Duodenal mucosa (tissue), 2 donors: ENCODE results near the gene GDF7.

Source experiments
- H3K27ac ChIP-seq: one replicate; pipeline ENCODE4 v1.7.0; 2013; ENCODE audit warnings: low read depth, low read length
- H3K27me3 ChIP-seq, 2 donors: one replicate each; pipeline ENCODE4 v1.7.0; 2013; ENCODE audit warnings: low read length in 2 of 2, control low read depth in 1 of 2; ENCODE audit not compliant: insufficient read depth in 2 of 2, control insufficient read depth in 1 of 2
- H3K36me3 ChIP-seq, 2 donors: one replicate each; pipeline ENCODE4 v1.7.0; 2013; ENCODE audit warnings: low read length in 2 of 2, control low read depth in 1 of 2; ENCODE audit not compliant: insufficient read depth in 2 of 2, control insufficient read depth in 1 of 2
- H3K4me1 ChIP-seq, 2 donors: one replicate each; pipeline ENCODE4 v1.7.0; 2013; ENCODE audit warnings: low read length in 2 of 2, control low read depth in 1 of 2; ENCODE audit not compliant: insufficient read depth in 2 of 2, control insufficient read depth in 1 of 2
- H3K4me3 ChIP-seq, 2 donors: one replicate each; pipeline ENCODE4 v1.7.0; 2013; ENCODE audit warnings: low read length in 2 of 2, low read depth in 1 of 2
- H3K9ac ChIP-seq, 2 donors: one replicate each; pipeline ENCODE4 v1.7.0; 2013; ENCODE audit warnings: low read length in 2 of 2, low read depth in 1 of 2
- H3K9me3 ChIP-seq, 2 donors: one replicate each; pipeline ENCODE4 v1.7.0; 2013; ENCODE audit warnings: low read length in 2 of 2, control low read depth in 1 of 2; ENCODE audit not compliant: control insufficient read depth in 1 of 2

Gene GDF7

DNA sequence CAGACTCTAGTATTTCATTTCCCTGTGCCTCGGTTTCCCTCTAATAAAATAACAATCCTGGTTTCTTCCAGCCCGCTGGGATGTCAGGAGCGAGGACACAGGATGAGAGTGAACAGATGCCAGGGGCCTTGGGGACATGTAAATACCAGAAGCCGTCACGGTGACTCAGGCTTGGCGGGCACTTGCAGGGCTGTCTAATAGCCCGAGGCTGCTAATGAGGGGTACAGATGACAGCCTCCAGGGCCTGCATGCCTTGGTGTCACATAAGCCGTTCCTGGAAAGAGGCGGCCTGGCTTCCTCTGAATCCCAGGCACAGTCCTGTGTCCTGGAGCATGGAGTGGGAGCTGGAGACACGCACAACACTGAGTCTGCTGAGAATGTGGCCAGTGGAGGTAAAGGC, 44.2 kb upstream of the GDF7 start:
- Histone ChIP-seq H3K27ac (no peak overlapping the region), H3K9me3 (no peaks in the 10 kb centered on the region), H3K9ac (no peak overlapping the region), H3K27me3 (no peaks in the 10 kb centered on the region), H3K4me1 (peaks cover 10 to 23% of the 10 kb centered on the region in 2 donors), H3K36me3 (peaks cover 2 to 36% of the 10 kb centered on the region in 2 donors), H3K4me3 (no peak overlapping the region)

GRCh38 chr2:20623241-20623640, 43.7 kb upstream of the GDF7 start:
- Histone ChIP-seq H3K4me3 (no peak overlapping the region), H3K36me3 (peaks cover 2 to 36% of the 10 kb centered on the region in 2 donors), H3K27me3 (no peaks in the 10 kb centered on the region), H3K9ac (no peak overlapping the region), H3K27ac (no peak overlapping the region), H3K4me1 (peaks cover 5 to 23% of the 10 kb centered on the region in 2 donors), H3K9me3 (no peaks in the 10 kb centered on the region)

DNA sequence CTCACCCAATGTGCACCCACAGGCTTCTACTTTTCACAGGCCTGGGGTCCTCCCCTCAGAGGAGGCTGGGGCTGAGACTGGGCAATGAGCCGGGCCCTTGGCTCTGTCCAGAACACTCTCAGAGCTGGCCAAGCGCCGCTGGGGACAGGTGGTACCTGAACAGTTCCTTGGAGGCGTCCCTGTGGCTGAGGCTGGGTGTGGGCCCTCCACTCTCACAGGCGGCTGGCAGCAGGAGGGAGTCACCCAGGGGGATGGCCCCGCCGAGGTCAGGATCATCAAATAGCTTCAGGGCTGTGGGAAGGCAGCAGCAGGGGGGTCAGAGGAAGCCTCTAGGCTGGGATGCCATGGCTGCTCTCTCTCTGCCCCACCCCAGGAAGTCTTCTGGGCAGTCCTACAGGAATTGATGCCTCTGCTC, 43.2 kb upstream of the GDF7 start:
- Histone ChIP-seq H3K36me3 (peaks cover 2 to 36% of the 10 kb centered on the region in 2 donors), H3K9me3 (no peaks in the 10 kb centered on the region), H3K27ac (no peak overlapping the region), H3K9ac (no peak overlapping the region), H3K4me3 (no peak overlapping the region), H3K27me3 (no peaks in the 10 kb centered on the region), H3K4me1 (peaks cover under 1 to 18% of the 10 kb centered on the region in 2 donors)

DNA sequence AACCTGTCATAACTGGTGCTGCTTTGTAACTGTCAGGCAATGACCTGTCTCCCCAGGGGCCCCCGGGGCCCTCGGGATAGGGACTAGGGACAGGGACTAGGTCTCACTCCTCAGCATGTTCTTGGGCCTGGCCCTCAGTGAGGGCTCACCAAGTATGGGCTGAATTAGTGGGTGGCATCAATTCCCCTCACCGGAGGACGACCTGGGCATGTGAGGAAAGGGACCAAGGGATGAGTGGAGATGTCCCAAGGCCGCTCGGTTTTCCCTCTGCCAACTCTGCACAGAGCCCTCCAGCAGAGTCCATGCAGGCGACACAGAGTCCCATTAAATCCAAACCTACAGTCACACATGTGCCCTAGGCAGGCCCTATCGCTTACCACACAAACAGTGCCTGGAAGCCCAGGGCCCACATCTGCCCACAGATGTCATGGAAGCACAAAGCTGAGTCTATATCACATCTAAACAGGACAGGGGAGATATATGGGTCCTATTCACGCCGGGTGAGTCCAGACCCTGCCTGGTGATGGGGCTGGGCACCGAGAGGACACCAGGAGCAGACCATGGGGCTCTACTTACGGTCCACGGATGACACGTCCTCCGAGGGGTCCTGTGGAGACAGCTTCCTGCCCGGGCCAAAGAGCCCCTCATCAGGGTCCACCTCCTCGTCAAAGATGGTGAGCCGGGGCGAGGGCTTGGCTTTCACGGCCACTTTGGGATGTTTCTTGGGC, 42.6 kb upstream of the GDF7 start:
- Histone ChIP-seq H3K9ac (no peak overlapping the region), H3K9me3 (no peaks in the 10 kb centered on the region), H3K4me3 (no peak overlapping the region), H3K27me3 (no peaks in the 10 kb centered on the region), H3K27ac (no peak overlapping the region), H3K4me1 (peaks cover 0 to 13% of the 10 kb centered on the region in 2 donors), H3K36me3 (peaks cover 2 to 36% of the 10 kb centered on the region in 2 donors)

GRCh38 chr2:20624884-20625485, 42.0 kb upstream of the GDF7 start:
- H3K4me3 ChIP-seq, result no peak overlapping the region
- peaks cover 2 to 35% of the 10 kb centered on the region in 2 donors for H3K36me3 ChIP-seq
- H3K9ac ChIP-seq, result no peak overlapping the region
- H3K27me3 ChIP-seq, result no peaks in the 10 kb centered on the region
- peak overlapping the region; percentile 12 for H3K27ac ChIP-seq
- H3K4me1 ChIP-seq, result peaks cover 0 to 12% of the 10 kb centered on the region in 2 donors
- H3K9me3 ChIP-seq, result no peaks in the 10 kb centered on the region

DNA sequence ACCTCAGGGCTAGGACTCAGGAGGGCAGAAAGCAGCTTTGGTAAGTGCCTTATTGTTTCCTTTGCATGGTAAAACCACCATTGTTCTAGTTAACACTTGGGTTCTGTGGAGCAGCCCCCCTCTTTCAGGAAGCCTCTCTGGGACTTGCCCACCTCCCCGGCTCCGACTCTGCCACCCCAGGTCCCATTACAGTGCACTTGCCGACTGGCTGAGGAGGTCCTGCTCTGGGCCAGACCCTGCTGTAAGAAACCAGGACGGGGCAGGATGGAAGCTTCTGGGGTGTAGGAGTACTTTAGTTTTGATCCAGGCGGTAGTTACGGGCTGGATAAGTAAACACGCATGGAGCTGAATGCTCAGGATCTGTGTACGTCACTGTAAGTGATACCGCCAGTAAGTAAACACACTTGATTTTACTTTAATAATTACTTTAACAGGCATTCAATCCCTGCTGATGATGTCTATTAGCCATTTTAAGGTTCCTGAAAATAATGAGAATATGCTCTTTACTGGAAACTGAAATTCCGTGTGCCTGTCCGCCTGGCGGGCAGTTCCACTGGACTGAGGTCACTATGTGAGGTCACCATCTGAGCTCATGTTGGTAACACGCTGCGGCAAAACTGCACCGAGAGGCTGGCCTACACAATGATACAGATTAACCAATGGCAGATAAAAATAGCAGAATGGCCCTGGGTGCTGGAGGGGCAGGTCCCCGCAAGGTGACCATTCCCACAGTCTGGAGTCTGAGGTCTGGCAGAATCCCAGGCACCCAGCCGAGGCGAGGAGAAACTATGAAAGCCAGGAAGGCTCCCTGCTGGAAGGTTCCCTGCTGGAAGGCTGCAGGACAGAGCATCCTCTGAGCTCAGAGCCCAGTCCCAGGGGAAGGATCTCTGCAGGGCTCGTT, 41.2 kb upstream of the GDF7 start:
- no peaks in the 10 kb centered on the region for H3K9me3 ChIP-seq
- peaks cover 0 to 6% of the 10 kb centered on the region in 2 donors for H3K4me1 ChIP-seq
- H3K27ac ChIP-seq, result peak overlapping the region; percentile 78
- H3K27me3 ChIP-seq, result no peaks in the 10 kb centered on the region
- H3K36me3 ChIP-seq, result peaks cover 2 to 28% of the 10 kb centered on the region in 2 donors
- no peak overlapping the region for H3K4me3 ChIP-seq
- peak overlapping the region in 1 of 2 donors; percentile 25 for H3K9ac ChIP-seq

DNA sequence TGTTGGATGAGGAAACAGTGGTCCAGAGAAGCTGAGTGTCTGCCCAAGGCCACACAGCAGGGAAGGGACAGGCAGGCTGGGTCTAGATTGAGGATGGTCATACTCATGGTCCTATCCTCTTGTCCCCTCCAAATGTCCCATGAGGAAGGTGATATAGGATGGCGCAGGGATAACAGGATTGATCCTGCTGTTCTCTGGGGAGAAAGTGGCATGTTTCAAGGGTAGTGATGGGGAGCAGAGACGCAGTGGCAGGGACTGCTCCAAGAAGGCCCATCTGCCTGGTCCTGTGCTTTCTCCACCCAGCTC, 40.6 kb upstream of the GDF7 start:
- peaks cover 2 to 26% of the 10 kb centered on the region in 2 donors for H3K36me3 ChIP-seq
- H3K9ac ChIP-seq, result peak overlapping the region in 1 of 2 donors; percentile 25
- no peaks in the 10 kb centered on the region for H3K27me3 ChIP-seq
- H3K27ac ChIP-seq, result peak overlapping the region; percentile 78
- H3K4me3 ChIP-seq, result no peak overlapping the region
- peaks cover 0 to 6% of the 10 kb centered on the region in 2 donors for H3K4me1 ChIP-seq
- no peaks in the 10 kb centered on the region for H3K9me3 ChIP-seq

DNA sequence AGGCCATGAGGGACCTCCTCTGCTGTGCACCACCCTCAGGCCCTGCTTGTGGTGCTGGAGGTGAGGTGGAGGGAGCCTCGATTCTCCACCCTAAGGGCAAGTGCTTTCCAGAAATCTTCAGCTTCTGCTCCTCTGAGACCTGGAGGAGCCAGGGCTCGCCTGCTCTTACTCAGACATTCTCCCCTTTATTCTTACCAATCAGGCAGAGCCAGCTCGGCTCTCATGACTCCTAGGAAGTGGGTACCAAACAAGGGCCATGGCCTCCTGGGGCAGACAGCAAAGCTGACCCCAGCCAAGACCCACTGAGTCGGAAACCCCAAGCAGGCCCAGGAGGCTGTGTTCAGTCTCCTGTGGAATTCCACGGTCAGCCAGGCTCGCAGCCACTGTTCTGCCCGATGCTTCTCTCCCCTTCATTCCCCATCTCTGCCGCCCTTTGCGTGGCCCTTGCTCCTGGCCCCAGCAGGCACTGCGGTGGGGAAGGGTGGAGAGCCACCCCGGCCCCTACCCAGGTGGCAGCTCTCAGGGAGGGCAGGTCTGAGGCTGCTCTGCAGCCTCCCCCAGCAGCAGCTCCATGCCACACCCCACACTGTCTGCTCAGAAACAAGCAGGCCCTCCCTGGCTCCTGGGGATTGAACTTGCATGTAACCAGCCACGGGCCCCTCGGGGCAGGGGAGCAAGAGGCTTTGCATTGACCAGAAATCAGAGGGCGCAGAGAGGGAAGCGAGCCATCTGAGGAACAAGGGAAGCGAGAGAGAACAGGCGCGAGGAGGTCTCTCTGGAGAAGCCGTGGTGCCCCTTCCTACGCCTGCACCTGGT, 40.0 kb upstream of the GDF7 start:
- H3K4me3 ChIP-seq, result no peak overlapping the region
- H3K9me3 ChIP-seq, result no peaks in the 10 kb centered on the region
- H3K27ac ChIP-seq, result peak overlapping the region; percentile 78
- no peaks in the 10 kb centered on the region for H3K27me3 ChIP-seq
- no peak overlapping the region for H3K9ac ChIP-seq
- H3K4me1 ChIP-seq, result peaks cover 0 to 6% of the 10 kb centered on the region in 2 donors
- peaks cover 2 to 26% of the 10 kb centered on the region in 2 donors for H3K36me3 ChIP-seq

- H3K27me3 ChIP-seq, result no peaks in the 10 kb centered on the region
- no peak overlapping the region for H3K9ac ChIP-seq
- H3K36me3 ChIP-seq, result peaks cover under 1 to 20% of the 10 kb centered on the region in 2 donors
- H3K9me3 ChIP-seq, result no peaks in the 10 kb centered on the region
- H3K27ac ChIP-seq, result no peak overlapping the region
- H3K4me1 ChIP-seq, result peaks cover 0 to 6% of the 10 kb centered on the region in 2 donors
- no peak overlapping the region for H3K4me3 ChIP-seq
These were observed 39.1 kb upstream of the GDF7 start for GRCh38 chr2:20627712-20628380.
